Activated CD4-positive, alpha-beta T cell treated with anti-CD3 and anti-CD28 coated beads, Interleukin-2, Interleukin-4, amounts not matched to agents 100 ng/mL and 50 ng/mL, durations not matched to agents 16 hours and 8 hours (primary cell): Measurements from ENCODE around the gene CNTLN.
A peak's percentile ranks its signal among the peaks of the same experiment; 100 is the strongest.
"Not testable (repeated sequence)": the region's sequence is repeated elsewhere in the genome, so short reads cannot be mapped to it uniquely, and the experiment has no call there.

Experiments used
- DNase-seq: peaks from one replicate; pipeline ENCODE4 v3.0.0-alpha.2; 2020; ENCODE audit warnings: low spot score

Gene CNTLN

GRCh38 chr9:17422994-17423680 lies 288.3 kb downstream of the CNTLN start:
- DNase-seq, result no peak

- no peak for DNase-seq
These were observed 288.8 kb downstream of the CNTLN start for GRCh38 chr9:17423681-17424011.

DNA sequence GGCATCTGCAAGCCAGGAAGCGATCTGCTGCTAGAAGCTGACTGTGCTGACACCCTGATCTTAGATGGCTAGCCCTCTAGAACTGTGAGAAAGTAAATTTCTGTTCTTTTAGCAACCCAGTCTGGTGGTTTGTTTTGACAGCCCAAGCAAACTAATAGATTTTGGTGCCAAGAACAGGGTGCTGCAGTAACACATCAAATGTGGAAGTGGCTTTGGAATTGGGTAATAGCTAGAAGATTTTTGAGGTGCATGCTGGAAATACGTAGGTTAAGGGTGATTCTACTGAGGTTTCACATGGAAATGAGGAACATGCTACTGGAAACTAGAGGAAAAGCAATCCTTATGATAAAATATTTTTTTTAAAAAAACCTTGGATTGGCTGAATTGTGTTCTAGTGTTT lies 290.5 kb downstream of the CNTLN start:
- DNase-seq, result no peak

DNA sequence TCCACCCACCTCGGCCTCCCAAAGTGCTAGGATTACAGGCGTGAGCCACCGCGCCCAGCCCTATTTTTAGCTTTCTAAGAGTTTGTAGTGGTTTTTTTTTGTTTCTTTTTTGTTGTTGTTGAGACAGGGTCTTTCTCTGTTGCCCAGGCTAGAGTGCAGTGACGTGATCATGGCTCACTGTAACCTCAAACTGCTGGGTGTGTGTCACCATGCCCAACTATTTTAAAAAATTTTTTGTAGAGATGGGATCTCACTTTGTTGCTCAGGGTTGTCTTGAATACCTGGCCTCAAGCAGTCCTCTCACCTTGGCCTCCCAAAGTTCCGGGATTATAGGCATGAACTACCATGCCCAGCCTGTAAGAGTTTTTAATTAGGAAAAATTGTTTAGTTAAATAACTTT lies 298.7 kb downstream of the CNTLN start:
- no peak for DNase-seq

DNA sequence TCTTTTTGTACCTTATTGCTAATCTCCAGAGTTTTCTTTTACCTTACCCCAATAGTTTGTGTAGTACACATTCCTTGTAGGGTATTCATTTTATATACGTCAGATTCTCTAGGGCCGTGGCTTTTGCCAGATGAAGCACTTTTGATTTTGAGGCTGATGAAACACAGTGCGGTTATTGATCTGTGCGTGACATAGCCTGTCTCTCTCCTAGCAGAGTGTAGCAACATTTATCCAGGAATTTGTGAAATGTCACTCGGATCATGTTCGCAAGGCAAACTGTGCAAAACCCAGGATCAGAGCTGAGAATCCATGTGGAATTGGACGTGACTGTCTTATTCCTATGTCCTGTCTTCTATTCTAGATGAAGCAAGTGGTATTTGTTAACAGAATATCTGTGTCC lies 302.0 kb downstream of the CNTLN start:
- no peak for DNase-seq

DNA sequence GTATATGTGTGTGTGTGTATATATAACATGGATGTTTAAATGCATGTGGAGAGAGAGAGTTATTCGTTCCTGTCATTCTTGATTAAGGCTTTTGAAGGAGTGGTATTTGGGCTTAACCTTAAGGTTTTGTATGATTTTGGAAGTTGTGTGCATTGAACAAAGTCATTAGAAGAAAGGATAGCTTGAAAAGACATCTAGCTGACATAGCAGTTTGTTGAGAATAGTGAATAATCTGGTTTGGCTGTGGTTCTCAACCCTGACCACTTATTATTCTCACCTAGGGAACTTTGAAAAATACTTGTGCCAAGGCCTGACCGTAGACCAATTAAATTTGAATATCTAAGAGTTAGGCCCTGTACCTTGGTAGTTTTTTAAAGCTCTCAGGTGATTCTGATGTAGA lies 303.0 kb downstream of the CNTLN start:
- no peak for DNase-seq

DNA sequence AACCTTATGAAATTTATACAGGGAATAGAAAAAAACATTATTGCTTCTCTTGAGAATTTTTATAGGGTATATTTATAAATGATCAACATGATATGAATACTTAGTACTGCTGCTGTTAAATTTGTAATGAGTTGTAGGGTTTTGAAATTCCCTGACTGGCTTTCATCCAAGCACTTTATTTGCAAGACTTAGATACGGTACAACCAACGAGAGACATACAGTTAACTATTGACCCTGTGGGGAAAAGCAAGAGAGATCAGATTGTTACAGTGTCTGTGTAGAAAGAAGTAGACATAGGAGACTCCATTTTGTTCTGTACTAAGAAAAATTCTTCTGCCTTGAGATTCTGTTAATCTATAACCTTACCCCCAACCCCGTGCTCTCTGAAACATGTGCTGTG lies 310.3 kb downstream of the CNTLN start:
- DNase-seq, result not testable (repeated sequence)

DNA sequence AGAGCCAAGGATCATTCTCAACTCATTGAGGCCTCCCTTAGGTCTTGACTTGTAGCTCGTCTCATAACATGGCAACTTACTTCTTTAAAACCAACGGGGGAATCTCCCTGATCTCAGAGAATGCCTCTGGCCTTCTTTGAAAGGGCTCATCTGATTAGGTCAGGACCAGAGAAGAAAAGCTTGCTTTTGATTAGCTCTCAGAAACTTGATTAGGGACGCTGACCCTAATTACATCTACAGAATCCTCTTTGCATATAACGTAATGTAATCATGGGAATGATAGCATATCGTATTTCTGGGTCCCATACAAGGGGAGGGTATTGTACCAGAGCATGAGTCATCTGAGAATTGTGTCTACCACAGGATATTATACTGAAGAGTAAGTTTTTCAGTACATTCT lies 318.9 kb downstream of the CNTLN start:
- no peak for DNase-seq

DNA sequence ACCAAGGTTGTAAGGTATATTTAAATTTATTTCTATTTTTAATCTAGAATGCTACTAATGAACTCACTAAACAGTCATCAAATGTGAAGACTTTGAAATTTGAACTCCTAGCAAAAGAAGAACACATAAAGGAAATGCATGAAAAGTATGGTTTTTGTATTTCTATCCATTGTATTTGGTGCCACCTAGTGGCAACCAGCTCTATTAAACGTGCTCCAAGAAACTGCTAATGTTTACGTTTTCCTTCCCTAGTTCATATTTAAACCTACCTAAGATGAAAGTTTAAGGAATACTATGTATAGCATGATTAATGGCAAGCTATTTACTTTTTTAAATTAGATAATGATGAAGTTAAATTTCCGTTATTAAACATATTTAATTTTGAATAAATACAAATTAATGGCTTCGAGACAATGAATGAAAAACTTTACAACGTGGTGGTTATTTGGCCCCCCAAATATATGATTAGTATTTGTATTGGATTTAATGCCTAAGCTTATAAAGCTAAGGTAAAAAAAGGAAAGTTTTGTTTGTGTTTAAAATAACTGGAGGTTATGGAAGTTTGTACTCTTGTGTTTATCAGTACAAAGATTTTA lies 328.1 kb downstream of the CNTLN start:
- DNase-seq, result peak; percentile 28

DNA sequence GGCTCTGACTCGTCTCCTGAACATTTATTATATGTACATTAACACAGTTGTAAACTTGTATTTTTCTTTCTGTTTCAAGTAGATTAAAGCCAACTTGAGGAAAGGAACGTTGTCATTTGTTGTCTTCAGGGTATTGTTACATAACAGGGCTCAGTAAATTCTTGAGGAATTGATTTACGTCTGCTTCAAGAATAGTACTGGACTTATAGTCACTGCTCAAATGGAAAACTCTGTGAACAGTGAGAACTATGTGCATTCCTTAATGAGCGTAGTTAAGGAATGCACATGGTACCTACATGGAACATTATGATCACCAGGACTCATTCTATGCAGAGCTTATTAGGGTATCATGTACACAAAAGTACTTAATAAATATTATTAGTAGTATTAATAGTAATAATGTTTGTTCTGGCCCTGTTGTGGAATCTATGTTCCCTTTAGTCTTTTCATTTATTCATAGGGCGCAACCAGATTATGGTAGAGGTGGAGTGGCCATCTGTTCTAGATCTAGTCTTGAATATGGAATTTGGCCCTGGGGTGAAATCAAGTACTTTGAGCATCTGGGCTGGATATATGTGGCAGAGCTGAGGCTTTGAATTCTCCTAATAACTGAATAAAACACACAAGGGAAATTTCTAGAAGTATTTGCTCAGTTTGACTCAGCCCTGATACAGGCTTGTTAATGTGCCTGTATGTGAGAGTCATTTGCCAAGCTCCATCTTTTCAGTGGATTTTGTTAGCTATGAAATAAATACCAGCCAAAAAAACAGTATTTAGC lies 335.4 kb downstream of the CNTLN start:
- DNase-seq, result no peak

- no peak for DNase-seq
These were observed 337.3 kb downstream of the CNTLN start for GRCh38 chr9:17472126-17472525.

DNA sequence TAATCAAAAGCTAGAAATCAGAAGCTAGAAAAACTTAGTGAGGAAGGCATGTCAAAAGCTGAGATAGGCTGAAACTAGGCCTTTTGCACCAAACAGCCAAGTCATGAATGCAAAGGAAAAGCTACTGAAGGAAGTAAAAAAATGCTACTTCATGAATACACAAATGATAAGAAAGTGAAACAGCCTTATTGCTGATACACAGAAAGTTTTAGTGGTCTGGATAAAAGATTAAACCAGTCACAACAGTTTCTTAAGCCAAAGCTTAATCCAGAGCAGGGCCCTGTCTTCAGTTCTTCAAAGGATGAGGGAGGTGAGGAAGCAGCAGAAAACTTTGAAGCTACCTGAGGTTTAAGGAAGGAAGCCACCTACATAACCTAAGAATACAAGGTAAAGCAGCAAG lies 341.6 kb downstream of the CNTLN start:
- no peak for DNase-seq

DNA sequence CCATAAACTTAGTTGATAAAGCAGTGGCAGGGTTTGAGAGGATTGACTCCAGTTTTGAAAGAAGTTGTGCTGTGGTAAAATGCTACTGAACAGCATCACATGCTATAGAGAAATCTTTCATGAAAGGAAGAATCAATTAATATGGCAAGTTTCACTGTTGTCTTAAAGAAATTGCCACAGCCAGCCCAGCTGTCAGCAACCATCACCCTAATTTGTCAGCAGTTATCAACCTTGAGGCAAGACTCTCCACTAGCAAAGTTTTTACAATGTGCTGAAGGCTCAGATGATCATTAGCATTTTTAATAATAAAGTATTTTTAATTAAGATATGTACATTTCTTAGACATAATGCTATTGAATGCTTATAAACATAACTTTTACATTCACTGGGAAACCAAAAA lies 343.0 kb downstream of the CNTLN start:
- no peak for DNase-seq

GRCh38 chr9:17480966-17481365 lies 346.1 kb downstream of the CNTLN start:
- DNase-seq, result no peak

DNA sequence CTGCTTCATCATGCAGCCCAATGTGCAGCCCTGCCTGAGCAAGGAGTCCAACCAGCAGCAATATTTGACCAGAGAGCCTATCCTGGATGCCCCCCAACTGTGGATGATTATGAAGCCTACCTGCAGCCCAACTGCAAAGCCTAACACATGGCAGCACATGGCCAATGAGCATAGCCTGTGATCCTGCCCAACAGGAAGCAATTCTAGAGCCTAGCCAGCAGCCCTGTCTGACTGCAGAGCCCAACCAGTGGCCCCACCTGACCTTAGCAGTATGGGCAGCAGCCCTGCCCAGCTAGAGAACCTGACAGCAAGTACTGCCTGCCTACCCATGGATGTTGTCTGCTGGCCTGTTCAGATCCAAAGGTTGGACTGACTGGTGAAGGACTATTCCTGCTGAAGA lies 346.7 kb downstream of the CNTLN start:
- no peak for DNase-seq

- DNase-seq, result no peak
These were observed 350.1 kb downstream of the CNTLN start for GRCh38 chr9:17484906-17485305.

- no peak for DNase-seq
These were observed 351.6 kb downstream of the CNTLN start for GRCh38 chr9:17486396-17486795.

- no peak for DNase-seq
These were observed 352.6 kb downstream of the CNTLN start for GRCh38 chr9:17487467-17487866.

DNA sequence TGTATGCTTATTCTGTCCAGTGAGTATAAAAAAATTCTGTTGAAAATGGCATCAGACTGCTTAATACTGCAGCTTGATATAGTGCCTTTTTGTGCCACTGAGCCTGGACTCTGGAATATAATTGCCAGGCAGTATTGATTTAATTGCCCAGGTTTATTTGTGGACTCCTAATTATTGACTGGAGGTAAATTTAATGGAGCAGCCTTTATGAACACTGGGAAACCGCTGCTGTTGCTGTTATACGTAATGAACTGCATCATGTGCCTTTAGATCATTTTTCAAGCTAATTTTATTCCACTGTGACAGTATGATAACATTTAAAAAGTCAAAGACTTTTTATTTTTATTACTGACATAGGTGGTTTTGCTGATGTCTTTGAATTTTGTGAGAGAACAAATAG lies 353.8 kb downstream of the CNTLN start:
- no peak for DNase-seq

DNA sequence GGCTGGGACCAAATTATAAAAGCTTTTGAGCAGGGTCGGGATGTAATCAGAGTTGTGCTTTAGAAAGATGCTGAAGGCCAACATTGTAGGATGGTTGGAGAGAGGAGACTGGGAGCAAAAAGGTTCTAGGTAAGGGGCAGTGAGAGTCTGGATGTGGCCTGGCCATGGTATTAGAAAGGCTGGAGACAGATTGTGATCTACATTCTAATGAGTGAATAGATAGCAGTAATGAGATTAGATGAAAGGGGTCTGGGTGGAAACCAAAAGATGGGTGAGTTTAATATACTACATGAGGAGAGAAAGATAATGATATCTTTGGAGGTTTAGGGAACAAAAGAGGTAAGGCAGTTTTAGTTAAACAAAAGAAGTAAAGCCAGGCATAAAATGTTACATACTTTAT lies 355.3 kb downstream of the CNTLN start:
- DNase-seq, result no peak

DNA sequence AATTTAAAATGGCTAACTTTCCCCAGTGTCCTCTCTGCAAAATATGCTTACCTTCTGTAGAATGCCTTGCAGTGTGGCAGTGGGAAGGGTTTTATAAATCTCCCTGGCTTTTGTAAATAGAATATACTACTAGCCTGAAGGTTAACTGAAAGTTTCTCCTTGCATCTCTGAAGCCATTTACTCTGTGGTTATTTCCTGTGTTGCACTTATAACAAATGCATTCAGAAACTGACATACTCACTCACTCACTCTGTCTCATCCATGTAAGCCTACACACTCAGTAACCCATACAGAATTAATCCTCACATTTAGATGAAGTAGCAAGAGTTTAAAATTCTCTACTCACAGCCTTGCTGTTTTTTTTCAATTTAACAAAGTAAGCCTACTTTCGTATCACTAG lies 356.9 kb downstream of the CNTLN start:
- DNase-seq, result no peak

DNA sequence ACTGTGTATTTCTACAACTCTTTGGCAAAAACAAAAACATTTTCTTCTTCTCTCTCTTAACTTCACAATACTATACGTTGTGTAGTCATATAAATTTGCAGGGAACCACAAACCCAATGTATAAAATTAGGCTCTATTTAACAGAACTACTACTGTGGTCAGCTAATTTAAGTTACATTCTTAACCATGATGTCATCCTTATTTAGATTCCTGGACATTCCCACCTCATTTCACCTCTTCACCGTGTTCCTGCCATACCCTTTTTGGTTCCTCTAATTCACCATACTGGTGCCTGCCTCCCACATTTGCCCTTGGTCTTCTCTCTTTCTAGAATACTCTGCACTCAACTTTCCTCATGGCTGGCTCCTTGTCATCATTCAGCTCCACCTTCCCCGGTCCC lies 368.4 kb downstream of the CNTLN start:
- DNase-seq, result no peak

DNA sequence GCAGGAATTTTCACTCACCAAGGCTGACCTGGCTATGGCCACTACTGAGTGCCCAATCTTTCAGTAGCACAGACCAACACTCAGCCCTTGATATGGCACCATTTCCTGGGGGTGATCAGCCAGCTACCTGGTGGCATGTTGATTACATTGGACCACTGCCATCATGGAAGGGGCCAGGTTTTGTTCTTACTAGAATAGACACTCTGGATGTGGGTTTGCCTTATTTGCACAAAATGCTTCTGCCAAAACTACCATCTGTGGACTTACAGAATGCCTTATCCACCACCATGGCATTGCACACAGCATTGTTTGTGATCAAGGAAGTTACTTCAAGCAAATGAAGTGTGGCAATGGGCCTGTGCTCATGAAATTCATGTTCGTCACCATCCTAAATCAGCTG lies 374.3 kb downstream of the CNTLN start:
- no peak for DNase-seq

GRCh38 chr9:17509701-17510100 lies 374.9 kb downstream of the CNTLN start:
- DNase-seq, result no peak
